ENCODE measurements around the gene DBF4B.

The DBF4B gene

DNA sequence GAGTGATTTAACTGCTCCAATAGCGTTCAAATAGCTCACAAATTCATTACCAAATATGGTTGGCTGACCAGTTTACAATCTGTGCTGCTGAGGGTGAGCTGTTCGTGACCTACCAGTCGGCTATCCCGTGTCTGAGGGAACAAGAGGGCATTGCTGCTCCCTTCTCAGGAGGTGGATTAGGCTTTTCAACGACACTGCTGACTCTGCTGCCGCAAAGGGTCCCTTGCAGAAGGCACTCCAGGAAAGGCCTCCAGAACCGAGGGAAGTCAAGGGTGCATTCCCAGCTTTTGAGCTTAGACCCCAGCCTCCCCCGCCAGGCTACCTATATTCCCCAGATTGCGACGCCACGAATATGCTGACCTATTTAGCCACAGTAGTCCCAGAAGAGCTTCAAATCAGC is 89.3 kb downstream of the DBF4B start:
- Histone ChIP-seq H3K27me3 (ENCODE audit: control insufficient read depth in 1 of 2, insufficient read depth in 2 of 2, low read length in 2 of 2) (no peaks in the 10 kb centered on the region), H3K9me3 (ENCODE audit: low read length) (no peaks in the 10 kb centered on the region), H3K36me3 (ENCODE audit: insufficient read depth, low read length) (peaks cover 4% of the 10 kb centered on the region), H3K9ac (ENCODE audit: low read length) (peak overlapping the region; percentile 62), H3K4me3 (ENCODE audit: low read depth in 1 of 2, low read length in 2 of 2) (peak overlapping the region in 1 of 2 donors; percentile 39), H3K27ac (ENCODE audit: low read depth, low read length) (peak overlapping the region; percentile 94), H3K4me1 (ENCODE audit: insufficient read depth, low read length) (peaks cover 57% of the 10 kb centered on the region)

DNA sequence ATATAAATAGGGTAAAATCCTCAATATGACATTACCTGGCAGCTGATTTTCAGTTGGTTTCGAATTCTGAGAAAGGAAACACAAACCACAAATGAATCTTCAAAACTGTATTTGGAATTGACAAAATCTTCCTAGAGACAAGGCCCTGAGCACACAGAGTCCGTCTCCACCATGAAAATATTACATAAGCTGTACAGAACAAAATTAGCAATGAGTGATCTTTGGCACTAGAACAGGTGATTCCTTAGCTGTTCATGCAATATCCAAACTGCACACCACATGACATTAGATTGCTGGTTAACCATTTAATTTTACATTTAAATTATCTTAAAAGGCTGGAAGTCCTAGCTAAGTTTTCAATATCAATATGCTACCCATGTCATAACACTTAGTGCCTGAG is 89.9 kb downstream of the DBF4B start:
- H3K4me3 ChIP-seq (ENCODE audit: low read depth in 1 of 2, low read length in 2 of 2), result peak overlapping the region in 1 of 2 donors; percentile 39

More for the DNA sequence above, 89.9 kb downstream of the DBF4B start:
- Histone ChIP-seq H3K27me3 (ENCODE audit: control insufficient read depth in 1 of 2, insufficient read depth in 2 of 2, low read length in 2 of 2) (no peaks in the 10 kb centered on the region), H3K9me3 (ENCODE audit: low read length) (no peaks in the 10 kb centered on the region), H3K36me3 (ENCODE audit: insufficient read depth, low read length) (peaks cover 4% of the 10 kb centered on the region), H3K27ac (ENCODE audit: low read depth, low read length) (peak overlapping the region; percentile 94), H3K4me1 (ENCODE audit: insufficient read depth, low read length) (peaks cover 63% of the 10 kb centered on the region), H3K9ac (ENCODE audit: low read length) (peak overlapping the region; percentile 62)
